Measurements from ENCODE around the gene KISS1. TPM values are rescaled to one million over a fixed set of nuclear protein-coding genes. Genes with fewer than 3 reads are reported as not detected.

The KISS1 gene
- total and polyA plus RNA-seq, 2 of the 4 experiments (the other 2 are of a cell fraction): 11.7 to 27.3 TPM

DNA sequence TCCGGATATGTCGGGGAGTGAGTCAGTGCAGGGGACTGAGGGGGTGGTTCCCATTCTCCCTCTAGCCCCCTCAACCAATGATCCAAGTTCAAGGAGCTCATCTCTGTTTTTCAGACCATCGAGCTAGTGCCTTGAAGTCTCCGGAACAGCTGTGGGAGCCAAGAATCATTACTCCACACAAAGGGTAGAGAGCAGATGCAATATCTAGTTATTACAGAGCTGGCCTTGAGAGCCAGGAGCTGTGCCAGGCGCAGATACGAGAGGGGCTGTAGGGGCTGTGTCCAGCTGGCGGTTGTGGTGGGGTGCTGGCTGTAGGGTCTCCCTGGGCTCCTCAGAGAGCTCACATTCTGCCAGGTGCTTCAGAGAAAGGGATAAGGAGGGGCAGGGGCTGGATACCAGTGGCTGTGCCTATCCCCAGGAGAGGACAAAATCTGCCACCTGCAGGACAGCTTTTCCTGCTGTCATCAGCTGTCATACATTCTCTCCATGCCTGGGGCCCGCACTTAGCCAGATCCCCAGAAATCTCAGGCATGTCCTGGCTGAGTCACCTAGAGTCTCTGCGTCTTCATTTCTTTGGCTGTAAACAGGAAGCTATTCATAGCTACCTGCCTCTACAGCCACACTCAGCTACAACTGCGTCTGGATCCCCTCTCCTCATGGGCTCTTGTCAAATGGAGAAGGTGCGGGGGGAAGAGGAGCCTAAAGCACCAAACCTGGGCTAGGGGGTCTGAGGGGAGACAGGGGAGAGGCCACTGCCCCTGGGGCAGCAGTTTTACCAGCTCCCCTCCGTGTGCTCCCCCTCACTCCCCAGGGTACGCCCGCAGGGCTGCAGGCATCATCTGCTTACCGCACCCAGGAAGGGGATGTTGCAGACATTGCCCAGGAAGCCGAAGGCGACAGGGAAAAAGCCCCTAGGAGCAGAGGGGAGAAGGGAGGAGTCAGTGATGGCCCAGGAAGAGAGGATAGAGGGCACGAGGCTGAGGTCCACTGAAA lies 2.4 kb upstream of the KISS1 start (continued):
- TF ChIP-seq, protein P1, sequence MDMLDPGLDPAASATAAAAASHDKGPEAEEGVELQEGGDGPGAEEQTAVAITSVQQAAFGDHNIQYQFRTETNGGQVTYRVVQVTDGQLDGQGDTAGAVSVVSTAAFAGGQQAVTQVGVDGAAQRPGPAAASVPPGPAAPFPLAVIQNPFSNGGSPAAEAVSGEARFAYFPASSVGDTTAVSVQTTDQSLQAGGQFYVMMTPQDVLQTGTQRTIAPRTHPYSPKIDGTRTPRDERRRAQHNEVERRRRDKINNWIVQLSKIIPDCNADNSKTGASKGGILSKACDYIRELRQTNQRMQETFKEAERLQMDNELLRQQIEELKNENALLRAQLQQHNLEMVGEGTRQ (IDR thresholded peaks at IDR 0.05; ENCODE audit: low read depth, low read length): no peak
- peak; percentile 57; the same call in 1 of the 2 replicates for TF ChIP-seq MXI1 (IDR thresholded peaks at IDR 0.05; ENCODE audit: borderline replicate concordance, low read depth, low read length)

DNA sequence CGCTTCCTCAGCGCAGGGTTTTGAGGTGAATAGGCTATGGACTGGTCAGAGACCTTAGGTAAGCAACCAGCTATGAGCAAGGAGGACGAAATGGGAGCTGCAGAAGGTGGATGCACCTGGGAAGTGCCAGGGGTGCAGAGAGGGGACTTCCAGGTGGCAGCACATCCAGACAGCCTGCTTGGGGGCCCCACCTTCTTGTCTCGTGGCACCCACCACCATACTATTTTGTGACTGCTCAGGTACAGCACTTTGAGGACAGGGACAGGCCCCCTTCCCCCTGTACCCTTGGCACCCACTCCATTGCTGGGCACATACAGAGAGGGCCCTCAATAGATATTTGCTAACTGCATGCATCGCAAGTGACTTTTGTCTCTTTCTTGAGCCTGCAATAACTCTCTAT lies 777 bp upstream of the KISS1 start:
- Histone ChIP-seq H3K4me1 (ENCODE audit: control insufficient read depth, insufficient read depth, low read length) (peaks cover 34% of the 10 kb centered on the region), H2BK5ac (ENCODE audit: low read depth, low read length, poor library complexity, severe bottlenecking) (peak overlapping the region; percentile 84), H3K9me1 (ENCODE audit: insufficient read depth, low read length) (peaks cover 39% of the 10 kb centered on the region), H3K9me3 (ENCODE audit: control insufficient read depth, insufficient read depth, low read length) (no peaks in the 10 kb centered on the region), H3K27me3 (ENCODE audit: control insufficient read depth, insufficient read depth, low read length) (no peaks in the 10 kb centered on the region), H3K9ac (ENCODE audit: low read depth, low read length) (no peak overlapping the region), H3K4me3 (ENCODE audit: insufficient read depth, low read depth, low read length) (no peak overlapping the region), H4K8ac (ENCODE audit: low read depth in 2 of 2, low read length in 2 of 2) (peak overlapping the region; percentile 72 to 99; a peak in 2 of 4 replicates), H4K5ac (ENCODE audit: low read depth, low read length) (peak overlapping the region; percentile 86; the same call in 1 of the 2 replicates), H3K4me2 (ENCODE audit: low read depth, low read length) (no peak overlapping the region), H3K4ac (ENCODE audit: low read depth, low read length) (peak overlapping the region; percentile 100), H3K14ac (replicated peaks; ENCODE audit: low read depth, low read length) (peak overlapping the region; percentile 93), H2AK5ac (ENCODE audit: low read depth, low read length) (peak overlapping the region; percentile 99), H4K91ac (ENCODE audit: insufficient read depth, low read depth, low read length) (peak overlapping the region; percentile 99), H4K20me1 (ENCODE audit: insufficient read depth, low read length) (no peaks in the 10 kb centered on the region), H2BK15ac (ENCODE audit: low read depth, low read length) (peak overlapping the region; percentile 92; the same call in 2 of the 3 replicates), H3K23ac (ENCODE audit: low read depth, low read length) (peak overlapping the region; percentile 51; the same call in 1 of the 2 replicates), H2AK9ac (replicated peaks; ENCODE audit: low read depth, low read length, poor library complexity) (peak overlapping the region; percentile 63), H2BK20ac (ENCODE audit: low read depth, low read length) (peak overlapping the region; percentile 96), H2BK120ac (ENCODE audit: low read depth, low read length) (peak overlapping the region; percentile 100), H3K56ac (ENCODE audit: extremely low read depth, insufficient read depth, low read length) (no peak overlapping the region), H3K79me1 (ENCODE audit: low read depth in 1 of 2, low read length in 2 of 2) (peaks cover 6 to 31% of the 10 kb centered on the region in 2 experiments; a peak in 3 of 4 replicates), H3K36me3 (ENCODE audit: control insufficient read depth, insufficient read depth, low read length) (no peaks in the 10 kb centered on the region), H2AFZ (replicated peaks; ENCODE audit: low read length, poor library complexity) (peak overlapping the region; percentile 80), H3K18ac (ENCODE audit: low read depth, low read length) (peak overlapping the region; percentile 74; the same call in 1 of the 2 replicates), H3K27ac (ENCODE audit: insufficient read depth, low read length) (no peak overlapping the region; the same call in 1 of the 2 replicates)
- 92% methylated on average over 2 of the region's 5 CpGs; no CpG with 5 or more reads in 1 of the 2 experiments for WGBS, 2 experiments (ENCODE audit: extremely low coverage in 2 of 2, insufficient read length in 1 of 2)
- intact Hi-C loops (cut with micrococcal nuclease): no loop called here
- in situ Hi-C loops (cut with MboI; ENCODE audit: low sequenced_read_pairs): no loop called here
- ChIA-PET CTCF (interaction anchor here (2.0 to 2.6 kb wide), 2 partner anchors 10 to 35 kb away, joined by 12 to 16 read pairs; no protein-coding TSS in a partner anchor), POLR2A (ENCODE audit: unreplicated experiment) (no interaction called here)
- dilution Hi-C loops (cut with HindIII; ENCODE audit: low sequenced_read_pairs, unreplicated experiment): no loop called here
- no TSS peak for BruUV-seq (replicated peaks)
- TF ChIP-seq, protein P1 (IDR thresholded peaks at IDR 0.05; ENCODE audit: low read depth, low read length): no peak
- no peak for TF ChIP-seq RFX5 (IDR thresholded peaks at IDR 0.05; ENCODE audit: low read depth, low read length)
- no peak for TF ChIP-seq NFE2L2 (IDR thresholded peaks at IDR 0.05; ENCODE audit: low read depth, low read length)
- TF ChIP-seq, protein P2, sequence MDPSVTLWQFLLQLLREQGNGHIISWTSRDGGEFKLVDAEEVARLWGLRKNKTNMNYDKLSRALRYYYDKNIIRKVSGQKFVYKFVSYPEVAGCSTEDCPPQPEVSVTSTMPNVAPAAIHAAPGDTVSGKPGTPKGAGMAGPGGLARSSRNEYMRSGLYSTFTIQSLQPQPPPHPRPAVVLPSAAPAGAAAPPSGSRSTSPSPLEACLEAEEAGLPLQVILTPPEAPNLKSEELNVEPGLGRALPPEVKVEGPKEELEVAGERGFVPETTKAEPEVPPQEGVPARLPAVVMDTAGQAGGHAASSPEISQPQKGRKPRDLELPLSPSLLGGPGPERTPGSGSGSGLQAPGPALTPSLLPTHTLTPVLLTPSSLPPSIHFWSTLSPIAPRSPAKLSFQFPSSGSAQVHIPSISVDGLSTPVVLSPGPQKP (IDR thresholded peaks at IDR 0.05; ENCODE audit: borderline replicate concordance, low read depth, low read length): no peak
- no peak for TF ChIP-seq CEBPB (IDR thresholded peaks at IDR 0.05; ENCODE audit: low read depth, low read length)
- TF ChIP-seq POLR2A (IDR thresholded peaks at IDR 0.05; ENCODE audit: low read depth, low read length): no peak
- TF ChIP-seq RAD21 (IDR thresholded peaks at IDR 0.05; ENCODE audit: low read length): no peak
- no peak for TF ChIP-seq SMC3 (IDR thresholded peaks at IDR 0.05; ENCODE audit: low read depth, low read length)
- no peak for TF ChIP-seq MAFK (IDR thresholded peaks at IDR 0.05; ENCODE audit: low read depth, low read length)
- no peak for TF ChIP-seq CHD1 (IDR thresholded peaks at IDR 0.05; ENCODE audit: low read depth, low read length)
- DNase-seq: no peak
- ATAC-seq (ENCODE audit: low read depth): no peak

All from IMR-90 (cell line).